Liver (tissue), 9 donors: ENCODE measurements around the gene CFAP298. TPM values are rescaled to one million over a fixed set of nuclear protein-coding genes. Genes with fewer than 3 reads are reported as not detected.

Experiments used
- DNase-seq: peaks from one replicate; pipeline ENCODE4 v3.0.0-alpha.2; 2017; ENCODE audit warnings: low spot score
- H3K27ac ChIP-seq, 2 donors: one replicate each; pipeline ENCODE4 v1.7.0; 2013; ENCODE audit warnings: inconsistent platforms in 2 of 2, low read length in 2 of 2, control low read depth in 1 of 2, low read depth in 1 of 2, mild to moderate bottlenecking in 1 of 2
- H3K27me3 ChIP-seq, 4 donors: one replicate each; pipeline versions ENCODE4 v1.6.1 to v1.7.0; 2013; ENCODE audit warnings: low read length in 3 of 4, inconsistent platforms in 1 of 4, mild to moderate bottlenecking in 1 of 4, moderate library complexity in 1 of 4; ENCODE audit not compliant: control insufficient read depth in 4 of 4, insufficient read depth in 4 of 4
- H3K36me3 ChIP-seq, 4 donors: one replicate each; pipeline versions ENCODE4 v1.6.1 to v1.7.0; 2013; ENCODE audit warnings: low read length in 3 of 4, mild to moderate bottlenecking in 3 of 4, low read depth in 1 of 4, moderate library complexity in 1 of 4; ENCODE audit not compliant: control insufficient read depth in 4 of 4, insufficient read depth in 3 of 4
- H3K4me1 ChIP-seq, 4 donors: one replicate each; pipeline versions ENCODE4 v1.6.1 to v1.7.0; 2013; ENCODE audit warnings: low read length in 3 of 4, mild to moderate bottlenecking in 3 of 4, moderate library complexity in 1 of 4; ENCODE audit not compliant: control insufficient read depth in 4 of 4, insufficient read depth in 4 of 4
- H3K4me3 ChIP-seq, 3 donors: one replicate each; pipeline versions ENCODE4 v1.6.1 to v1.7.0; 2013; ENCODE audit warnings: low read length in 3 of 3, control low read depth in 1 of 3, low read depth in 1 of 3, mild to moderate bottlenecking in 1 of 3
- H3K9ac ChIP-seq, 2 donors: one replicate each; pipeline ENCODE4 v1.7.0; 2013; ENCODE audit warnings: low read length in 2 of 2, mild to moderate bottlenecking in 2 of 2, moderate library complexity in 2 of 2, control low read depth in 1 of 2, low read depth in 1 of 2
- H3K9me3 ChIP-seq, 4 donors: one replicate each; pipeline versions ENCODE4 v1.6.1 to v1.7.0; 2013; ENCODE audit warnings: low read length in 3 of 4; ENCODE audit not compliant: control insufficient read depth in 4 of 4
- FOXA1 ChIP-seq: IDR thresholded peaks from 2 replicates; pipeline ENCODE4 v1.6.1; 2016; ENCODE audit warnings: antibody characterized with exemption
- FOXA2 ChIP-seq: IDR thresholded peaks from 2 replicates; pipeline ENCODE4 v1.6.1; 2016; ENCODE audit warnings: antibody characterized with exemption
- GABPA ChIP-seq, 2 donors: IDR thresholded peaks in 1 of 2; conservative IDR thresholded peaks in 1 of 2; 2 replicates each; pipeline ENCODE4 v1.6.1; 2016; ENCODE audit warnings: antibody characterized with exemption in 2 of 2, mild to moderate bottlenecking in 1 of 2, moderate library complexity in 1 of 2
- HNF4A ChIP-seq, 2 donors: conservative IDR thresholded peaks; 2 replicates each; pipeline ENCODE4 v1.6.1; 2016; ENCODE audit warnings: antibody characterized with exemption in 2 of 2, mild to moderate bottlenecking in 2 of 2
- HNF4G ChIP-seq: IDR thresholded peaks from 2 replicates; pipeline ENCODE4 v1.6.1; 2016; ENCODE audit warnings: antibody characterized with exemption
- NR2F2 ChIP-seq: IDR thresholded peaks from 2 replicates; pipeline ENCODE4 v1.6.1; 2016; ENCODE audit warnings: antibody characterized with exemption
- RAD21 ChIP-seq, 2 donors: IDR thresholded peaks; 2 replicates each; pipeline ENCODE4 v1.6.1; 2016; ENCODE audit warnings: antibody characterized with exemption in 2 of 2, mild to moderate bottlenecking in 2 of 2
- RXRA ChIP-seq, 2 donors: IDR thresholded peaks; 2 replicates each; pipeline ENCODE4 v1.6.1; 2017 to 2018; ENCODE audit warnings: antibody characterized with exemption in 2 of 2, mild to moderate bottlenecking in 1 of 2
- SP1 ChIP-seq: IDR thresholded peaks from 2 replicates; pipeline ENCODE4 v1.6.1; 2018; ENCODE audit warnings: antibody characterized with exemption, mild to moderate bottlenecking
- TAF1 ChIP-seq: conservative IDR thresholded peaks from 2 replicates; pipeline ENCODE4 v1.6.1; 2016; ENCODE audit warnings: antibody characterized with exemption, mild to moderate bottlenecking
- WGBS: extraction: QIAGEN DNeasy Blood & Tissue Kit; methylation state at CpG from one replicate; pipeline ENCODE4 v1.1.7; 2013; 5-methylcytosine and 5-hydroxymethylcytosine counted together
- polyA plus RNA-seq, 2 donors: library from polyadenylated mRNA; stranded (reverse) in 1 of 2; unstranded in 1 of 2; fragments of 200-250 nt in 1 of 2; fragments of >200 nt in 1 of 2; fragmentation: Nextera tagmentation in 1 of 2; extraction: Ambion mirVana in 1 of 2; gene quantifications; one replicate each; pipeline versions ENCODE4 v1.2.1 to v1.2.3, GENCODE V29; 2013 to 2015
- total RNA-seq, 2 donors: library from RNA; depleted of rRNA; stranded (reverse); fragments of >200 nt; gene quantifications; one replicate each; pipeline ENCODE4 v1.2.3, GENCODE V29; 2014
- TF ChIP-seq, protein P1 (sequence below): IDR thresholded peaks from 2 replicates; pipeline ENCODE4 v1.6.1; 2016; ENCODE audit warnings: antibody characterized with exemption
- TF ChIP-seq, protein P2 (sequence below): fragments of 150-350 bp; IDR thresholded peaks from 2 replicates; pipeline ENCODE4 v1.5.1; 2017; ENCODE audit warnings: improper control_type of control experiment, low read depth, low read length; ENCODE audit not compliant: missing input control
- TF ChIP-seq, protein P3 (sequence below): IDR thresholded peaks from 2 replicates; pipeline ENCODE4 v1.6.1; 2016; ENCODE audit warnings: antibody characterized with exemption, mild to moderate bottlenecking
- TF ChIP-seq, protein P4 (sequence below): IDR thresholded peaks from 2 replicates; pipeline ENCODE4 v1.6.1; 2016; ENCODE audit warnings: antibody characterized with exemption
- TF ChIP-seq, protein P5 (sequence below): IDR thresholded peaks from 2 replicates; pipeline ENCODE4 v1.6.1; 2016; ENCODE audit warnings: antibody characterized with exemption
- donor health status: healthy.
- donor health status: healthy.
- donor health status: healthy.
- donor health status: healthy.
- donor health status: healthy.

The CFAP298 gene
- total and polyA plus RNA-seq, 4 donors = 13.1 to 19.8 (median 15.3) TPM

- H3K27ac ChIP-seq = no peak overlapping the region
- H3K27me3 ChIP-seq = no peaks in the 10 kb centered on the region
- H3K9me3 ChIP-seq = no peaks in the 10 kb centered on the region
- H3K9ac ChIP-seq = no peak overlapping the region
- DNase-seq = no peak
- TF ChIP-seq SP1 (no peak), TAF1 (no peak), NR2F2 (no peak), GABPA (IDR thresholded peaks at IDR 0.05 in 1 of 2, conservative IDR thresholded peaks at IDR 0.05 in 1 of 2) (no peak), FOXA2 (no peak), HNF4G (no peak)
- TF ChIP-seq, protein P1, sequence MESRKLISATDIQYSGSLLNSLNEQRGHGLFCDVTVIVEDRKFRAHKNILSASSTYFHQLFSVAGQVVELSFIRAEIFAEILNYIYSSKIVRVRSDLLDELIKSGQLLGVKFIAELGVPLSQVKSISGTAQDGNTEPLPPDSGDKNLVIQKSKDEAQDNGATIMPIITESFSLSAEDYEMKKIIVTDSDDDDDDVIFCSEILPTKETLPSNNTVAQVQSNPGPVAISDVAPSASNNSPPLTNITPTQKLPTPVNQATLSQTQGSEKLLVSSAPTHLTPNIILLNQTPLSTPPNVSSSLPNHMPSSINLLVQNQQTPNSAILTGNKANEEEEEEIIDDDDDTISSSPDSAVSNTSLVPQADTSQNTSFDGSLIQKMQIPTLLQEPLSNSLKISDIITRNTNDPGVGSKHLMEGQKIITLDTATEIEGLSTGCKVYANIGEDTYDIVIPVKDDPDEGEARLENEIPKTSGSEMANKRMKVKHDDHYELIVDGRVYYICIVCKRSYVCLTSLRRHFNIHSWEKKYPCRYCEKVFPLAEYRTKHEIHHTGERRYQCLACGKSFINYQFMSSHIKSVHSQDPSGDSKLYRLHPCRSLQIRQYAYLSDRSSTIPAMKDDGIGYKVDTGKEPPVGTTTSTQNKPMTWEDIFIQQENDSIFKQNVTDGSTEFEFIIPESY = no peak
- TF ChIP-seq, protein P2, sequence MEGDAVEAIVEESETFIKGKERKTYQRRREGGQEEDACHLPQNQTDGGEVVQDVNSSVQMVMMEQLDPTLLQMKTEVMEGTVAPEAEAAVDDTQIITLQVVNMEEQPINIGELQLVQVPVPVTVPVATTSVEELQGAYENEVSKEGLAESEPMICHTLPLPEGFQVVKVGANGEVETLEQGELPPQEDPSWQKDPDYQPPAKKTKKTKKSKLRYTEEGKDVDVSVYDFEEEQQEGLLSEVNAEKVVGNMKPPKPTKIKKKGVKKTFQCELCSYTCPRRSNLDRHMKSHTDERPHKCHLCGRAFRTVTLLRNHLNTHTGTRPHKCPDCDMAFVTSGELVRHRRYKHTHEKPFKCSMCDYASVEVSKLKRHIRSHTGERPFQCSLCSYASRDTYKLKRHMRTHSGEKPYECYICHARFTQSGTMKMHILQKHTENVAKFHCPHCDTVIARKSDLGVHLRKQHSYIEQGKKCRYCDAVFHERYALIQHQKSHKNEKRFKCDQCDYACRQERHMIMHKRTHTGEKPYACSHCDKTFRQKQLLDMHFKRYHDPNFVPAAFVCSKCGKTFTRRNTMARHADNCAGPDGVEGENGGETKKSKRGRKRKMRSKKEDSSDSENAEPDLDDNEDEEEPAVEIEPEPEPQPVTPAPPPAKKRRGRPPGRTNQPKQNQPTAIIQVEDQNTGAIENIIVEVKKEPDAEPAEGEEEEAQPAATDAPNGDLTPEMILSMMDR = no peak
- no peaks in the 10 kb centered on the region for H3K36me3 ChIP-seq
- 81% methylated on average over 25 of the region's 25 CpGs for WGBS
- H3K4me1 ChIP-seq = peaks cover 0 to 12% (median 7%) of the 10 kb centered on the region in 4 donors
- H3K4me3 ChIP-seq = no peak overlapping the region
Observed at GRCh38 chr21:32572574-32573420, 39.4 kb downstream of the CFAP298 start.

DNA sequence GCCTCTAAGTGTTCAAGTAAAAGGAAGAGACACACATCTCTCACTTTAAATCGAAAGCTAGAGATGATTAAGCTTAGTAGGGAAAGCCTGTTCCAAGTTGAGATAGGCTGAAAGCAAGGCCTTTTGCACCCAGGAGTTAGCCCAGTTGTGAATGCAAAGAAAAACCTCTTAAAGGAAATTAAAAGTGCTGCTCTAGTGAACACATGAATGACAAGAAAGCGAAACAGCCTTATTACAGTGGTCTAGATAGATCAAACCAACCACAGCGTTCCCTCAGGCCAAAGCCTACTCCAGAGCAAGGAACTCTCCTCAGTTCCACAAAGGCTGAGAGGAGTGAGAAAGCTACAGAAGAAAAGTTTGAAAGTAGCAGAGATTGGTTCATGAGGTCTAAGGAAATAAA, 41.7 kb downstream of the CFAP298 start:
- no peak overlapping the region for H3K27ac ChIP-seq
- H3K27me3 ChIP-seq = no peaks in the 10 kb centered on the region
- H3K4me3 ChIP-seq = no peak overlapping the region
- DNase-seq = no peak
- H3K9ac ChIP-seq = no peak overlapping the region
- no peaks in the 10 kb centered on the region for H3K36me3 ChIP-seq
- H3K4me1 ChIP-seq = peaks cover 0 to 12% (median 7%) of the 10 kb centered on the region in 4 donors
- no peak for TF ChIP-seq FOXA1
- TF ChIP-seq HNF4A (conservative IDR thresholded peaks at IDR 0.05) = no peak
- TF ChIP-seq, protein P3, sequence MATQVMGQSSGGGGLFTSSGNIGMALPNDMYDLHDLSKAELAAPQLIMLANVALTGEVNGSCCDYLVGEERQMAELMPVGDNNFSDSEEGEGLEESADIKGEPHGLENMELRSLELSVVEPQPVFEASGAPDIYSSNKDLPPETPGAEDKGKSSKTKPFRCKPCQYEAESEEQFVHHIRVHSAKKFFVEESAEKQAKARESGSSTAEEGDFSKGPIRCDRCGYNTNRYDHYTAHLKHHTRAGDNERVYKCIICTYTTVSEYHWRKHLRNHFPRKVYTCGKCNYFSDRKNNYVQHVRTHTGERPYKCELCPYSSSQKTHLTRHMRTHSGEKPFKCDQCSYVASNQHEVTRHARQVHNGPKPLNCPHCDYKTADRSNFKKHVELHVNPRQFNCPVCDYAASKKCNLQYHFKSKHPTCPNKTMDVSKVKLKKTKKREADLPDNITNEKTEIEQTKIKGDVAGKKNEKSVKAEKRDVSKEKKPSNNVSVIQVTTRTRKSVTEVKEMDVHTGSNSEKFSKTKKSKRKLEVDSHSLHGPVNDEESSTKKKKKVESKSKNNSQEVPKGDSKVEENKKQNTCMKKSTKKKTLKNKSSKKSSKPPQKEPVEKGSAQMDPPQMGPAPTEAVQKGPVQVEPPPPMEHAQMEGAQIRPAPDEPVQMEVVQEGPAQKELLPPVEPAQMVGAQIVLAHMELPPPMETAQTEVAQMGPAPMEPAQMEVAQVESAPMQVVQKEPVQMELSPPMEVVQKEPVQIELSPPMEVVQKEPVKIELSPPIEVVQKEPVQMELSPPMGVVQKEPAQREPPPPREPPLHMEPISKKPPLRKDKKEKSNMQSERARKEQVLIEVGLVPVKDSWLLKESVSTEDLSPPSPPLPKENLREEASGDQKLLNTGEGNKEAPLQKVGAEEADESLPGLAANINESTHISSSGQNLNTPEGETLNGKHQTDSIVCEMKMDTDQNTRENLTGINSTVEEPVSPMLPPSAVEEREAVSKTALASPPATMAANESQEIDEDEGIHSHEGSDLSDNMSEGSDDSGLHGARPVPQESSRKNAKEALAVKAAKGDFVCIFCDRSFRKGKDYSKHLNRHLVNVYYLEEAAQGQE = no peak
- TF ChIP-seq, protein P4, sequence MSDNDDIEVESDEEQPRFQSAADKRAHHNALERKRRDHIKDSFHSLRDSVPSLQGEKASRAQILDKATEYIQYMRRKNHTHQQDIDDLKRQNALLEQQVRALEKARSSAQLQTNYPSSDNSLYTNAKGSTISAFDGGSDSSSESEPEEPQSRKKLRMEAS = no peak
- TF ChIP-seq HNF4G = no peak
- no peak for TF ChIP-seq RAD21 (IDR thresholded peaks at IDR 0.05)
- TF ChIP-seq, protein P5, sequence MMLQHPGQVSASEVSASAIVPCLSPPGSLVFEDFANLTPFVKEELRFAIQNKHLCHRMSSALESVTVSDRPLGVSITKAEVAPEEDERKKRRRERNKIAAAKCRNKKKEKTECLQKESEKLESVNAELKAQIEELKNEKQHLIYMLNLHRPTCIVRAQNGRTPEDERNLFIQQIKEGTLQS = no peak
- no peak for TF ChIP-seq RXRA (IDR thresholded peaks at IDR 0.05)
- TF ChIP-seq FOXA2 = no peak
- 94% methylated on average over 3 of the region's 3 CpGs for WGBS
- no peaks in the 10 kb centered on the region for H3K9me3 ChIP-seq
